HG02763 (cell line): ENCODE measurements around the gene LRRC10.
A peak's percentile ranks its signal among the peaks of the same experiment; 100 is the strongest.
"Not testable (repeated sequence)": the region's sequence is repeated elsewhere in the genome, so short reads cannot be mapped to it uniquely, and the experiment has no call there.

ENCODE experiments used
- ATAC-seq: cut with Tn5 transposase; IDR thresholded peaks from one replicate; pipeline ENCODE4 v1.9.1; 2021; ENCODE audit warnings: mild to moderate bottlenecking, moderate library complexity; ENCODE audit not compliant: unreplicated experiment

Gene LRRC10

DNA sequence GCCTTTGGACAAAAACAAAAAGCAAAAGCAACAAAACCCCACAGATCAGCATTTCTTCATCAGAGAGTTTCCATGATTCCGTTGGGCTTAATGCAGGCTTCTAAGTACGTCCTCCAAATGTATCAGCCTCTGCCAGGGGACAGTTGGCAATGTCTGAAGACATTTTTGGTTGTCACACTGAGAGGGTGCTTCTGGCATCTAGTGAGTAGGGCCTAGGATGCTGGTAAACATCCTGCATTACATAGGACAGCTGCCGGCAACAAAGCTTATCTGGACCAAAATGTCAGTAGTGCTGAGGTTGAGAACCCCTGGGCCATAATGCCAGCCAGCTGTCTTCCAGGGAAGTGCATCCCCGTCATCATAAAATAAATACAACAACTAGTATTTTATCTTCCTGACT, 9.4 kb upstream of the LRRC10 start:
- no peak for ATAC-seq

DNA sequence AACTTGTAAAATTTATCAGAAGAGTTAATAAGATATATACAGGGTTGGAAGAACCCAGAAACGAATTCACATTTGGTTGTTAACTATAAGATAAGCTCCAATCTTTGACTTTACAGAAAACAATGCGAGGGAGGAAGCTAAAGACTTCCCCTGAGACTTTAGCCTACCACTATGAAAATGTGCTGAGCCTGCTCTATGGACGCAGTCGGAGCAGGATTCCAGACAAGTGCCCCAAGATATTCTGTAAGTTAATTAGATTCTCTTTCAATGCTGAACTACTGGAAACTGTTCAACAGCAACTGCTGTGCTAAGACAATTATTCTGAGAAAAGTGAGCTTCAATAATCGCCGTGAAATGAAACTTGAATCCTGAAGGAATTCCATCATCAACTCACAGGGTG, 8.3 kb upstream of the LRRC10 start:
- ATAC-seq = no peak

DNA sequence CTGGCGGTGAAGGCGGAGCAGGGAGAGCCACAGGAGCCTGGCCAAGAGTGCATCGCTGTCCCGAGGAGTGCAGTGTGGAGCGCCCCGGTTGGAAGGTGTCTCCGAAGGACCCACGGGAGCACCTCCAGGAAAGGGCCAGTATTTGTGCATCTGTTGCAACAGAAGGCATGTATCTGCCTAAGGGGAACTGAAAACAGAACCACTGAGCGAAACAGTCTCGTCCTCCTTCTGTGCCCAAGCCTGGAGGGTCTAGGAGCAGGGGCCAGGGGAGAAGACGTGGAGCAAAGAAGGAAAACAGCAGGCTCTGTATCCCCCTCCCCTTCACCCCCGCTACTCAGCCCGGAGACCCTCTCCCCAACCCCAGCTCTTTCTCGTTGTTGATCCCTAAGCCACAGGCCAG, 5.3 kb upstream of the LRRC10 start:
- no peak for ATAC-seq

DNA sequence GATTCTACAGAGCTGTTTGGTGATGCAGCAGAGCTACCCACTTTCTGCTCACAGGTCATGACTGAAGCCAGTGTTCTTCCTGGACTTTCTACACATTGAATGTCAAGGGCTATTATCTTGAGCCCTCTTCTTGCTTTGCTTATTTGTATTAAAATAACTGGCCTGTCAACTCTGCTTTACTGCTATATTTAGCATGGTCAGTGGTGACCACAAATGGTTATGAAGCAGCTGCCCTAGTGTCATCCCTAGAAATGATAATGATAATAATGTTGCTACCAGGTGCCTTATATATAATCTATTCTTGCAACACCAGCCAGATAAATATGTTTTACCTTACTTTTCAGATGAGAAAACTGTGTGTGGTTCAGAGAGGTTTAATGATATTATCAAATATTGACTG, 2.6 kb upstream of the LRRC10 start:
- ATAC-seq = no peak

DNA sequence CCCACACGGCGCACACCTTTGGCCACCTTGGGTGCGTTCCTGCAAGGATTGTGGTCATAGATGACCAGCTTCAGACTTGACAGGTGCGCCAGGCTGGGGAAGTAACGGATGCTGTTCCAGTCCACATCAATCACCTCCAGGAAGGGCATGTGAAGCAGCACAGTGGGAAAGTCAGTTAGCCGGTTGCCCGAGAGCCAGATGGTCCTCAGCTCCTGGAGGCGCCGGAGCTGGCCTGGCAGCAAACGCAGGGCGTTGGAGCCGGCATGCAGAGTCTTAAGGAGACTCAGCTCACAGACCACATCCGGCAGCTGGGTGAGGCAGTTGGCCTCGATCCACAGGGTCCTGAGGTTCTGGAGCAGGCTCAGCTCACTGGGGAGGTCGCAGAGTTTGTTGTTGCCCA, 581 bp downstream of the LRRC10 start:
- ATAC-seq = no peak

DNA sequence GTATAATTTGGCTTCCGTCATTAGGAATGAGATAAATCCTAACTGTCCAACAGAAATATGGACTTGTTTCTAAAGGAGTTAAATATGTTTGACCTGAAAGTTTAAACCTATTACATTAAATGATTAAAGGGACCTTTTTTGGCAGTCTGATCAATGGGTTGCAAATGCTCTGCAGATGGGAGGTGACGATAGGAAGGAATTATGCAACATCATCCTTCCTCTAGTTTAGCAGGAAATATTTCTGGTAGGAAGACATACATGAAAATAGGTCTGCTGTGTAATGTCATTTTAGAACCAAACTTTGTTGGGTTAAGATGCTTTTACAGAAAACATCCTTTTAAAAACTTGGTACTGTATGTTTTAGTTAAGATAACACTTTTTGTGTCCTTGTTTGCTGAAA, 2.6 kb downstream of the LRRC10 start:
- ATAC-seq = no peak

DNA sequence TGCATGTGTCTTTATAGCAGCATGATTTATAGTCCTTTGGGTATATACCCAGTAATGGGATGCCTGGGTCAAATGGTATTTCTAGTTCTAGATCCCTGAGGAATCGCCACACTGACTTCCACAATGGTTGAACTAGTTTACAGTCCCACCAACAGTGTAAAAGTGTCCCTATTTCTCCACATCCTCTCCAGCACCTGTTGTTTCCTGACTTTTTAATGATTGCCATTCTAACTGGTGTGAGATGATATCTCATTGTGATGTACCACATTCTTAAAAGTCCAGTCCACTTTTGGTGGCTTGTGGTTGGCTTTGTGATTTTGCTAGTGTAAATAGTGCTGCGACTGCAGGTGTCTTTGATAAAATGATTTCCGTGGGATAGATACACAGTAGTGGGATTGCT, 6.4 kb downstream of the LRRC10 start:
- ATAC-seq = not testable (repeated sequence)

DNA sequence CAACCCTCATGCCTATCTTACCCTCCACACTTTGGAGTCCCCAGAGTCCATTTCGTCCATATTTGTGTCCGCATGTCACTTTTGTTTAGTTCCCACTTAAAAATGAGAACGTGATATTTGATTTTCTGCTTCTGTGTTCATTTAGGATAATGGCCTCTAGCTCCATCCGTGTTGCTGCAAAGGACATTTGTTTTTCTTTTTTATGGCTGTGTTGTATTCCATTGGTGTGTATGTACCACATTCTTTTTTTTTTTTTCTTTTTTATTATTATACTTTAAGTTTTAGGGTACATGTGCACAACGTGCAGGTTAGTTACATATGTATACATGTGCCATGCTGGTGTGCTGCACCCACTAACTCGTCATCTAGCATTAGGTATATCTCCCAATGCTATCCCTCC, 7.2 kb downstream of the LRRC10 start:
- not testable (repeated sequence) for ATAC-seq

DNA sequence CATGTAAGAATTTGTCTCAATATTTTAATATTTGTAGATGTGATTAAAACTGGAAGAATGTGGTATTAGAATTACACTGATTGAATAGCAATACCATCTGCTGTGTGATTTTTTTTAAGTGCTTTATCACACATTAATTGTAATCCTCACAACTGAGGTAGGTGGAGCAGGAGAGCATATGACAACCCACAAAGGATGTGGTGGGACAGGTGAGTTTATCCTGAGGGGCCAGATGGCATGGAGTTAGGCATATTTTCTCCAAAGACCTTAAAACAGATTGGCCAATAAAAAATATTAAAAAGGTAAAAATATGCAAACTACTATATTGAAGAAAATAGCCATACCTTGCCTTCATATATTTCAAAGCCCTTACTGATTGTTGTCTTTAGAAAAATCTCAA, 7.8 kb downstream of the LRRC10 start:
- no peak for ATAC-seq

DNA sequence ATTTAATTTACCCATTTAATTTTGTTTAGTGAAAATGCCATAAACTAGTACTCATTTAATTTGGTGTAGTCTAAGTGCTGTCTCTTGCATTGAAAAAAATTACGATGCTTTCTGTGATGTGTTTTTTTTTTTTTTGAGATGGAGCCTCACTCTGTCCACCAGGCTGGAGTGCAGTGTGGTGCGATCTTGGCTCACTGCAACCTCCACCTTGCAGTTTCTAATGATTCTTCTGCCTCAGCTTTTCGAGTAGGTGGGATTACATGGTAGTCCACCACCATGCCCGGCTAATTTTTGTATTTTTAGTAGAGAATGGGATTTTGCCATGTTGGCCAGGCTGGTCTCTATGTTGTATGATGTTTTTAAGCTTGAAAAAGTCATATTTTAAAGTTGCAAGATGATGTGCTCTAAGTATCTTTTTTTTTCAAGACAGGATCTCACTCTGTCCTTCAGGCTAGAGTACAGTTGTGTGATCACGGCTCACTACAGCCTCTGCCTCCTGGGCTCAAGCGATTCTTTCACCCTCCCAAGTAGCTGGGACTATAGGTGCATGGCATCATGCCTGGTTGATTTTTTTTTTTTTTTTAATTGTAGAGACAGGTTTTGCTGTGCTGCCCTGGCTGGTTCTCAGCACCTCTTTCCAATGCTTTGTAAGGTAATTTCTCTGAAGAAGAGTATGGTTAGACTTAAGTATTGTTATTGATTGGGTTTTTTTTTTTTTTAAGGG, 8.6 kb downstream of the LRRC10 start:
- ATAC-seq = no peak

DNA sequence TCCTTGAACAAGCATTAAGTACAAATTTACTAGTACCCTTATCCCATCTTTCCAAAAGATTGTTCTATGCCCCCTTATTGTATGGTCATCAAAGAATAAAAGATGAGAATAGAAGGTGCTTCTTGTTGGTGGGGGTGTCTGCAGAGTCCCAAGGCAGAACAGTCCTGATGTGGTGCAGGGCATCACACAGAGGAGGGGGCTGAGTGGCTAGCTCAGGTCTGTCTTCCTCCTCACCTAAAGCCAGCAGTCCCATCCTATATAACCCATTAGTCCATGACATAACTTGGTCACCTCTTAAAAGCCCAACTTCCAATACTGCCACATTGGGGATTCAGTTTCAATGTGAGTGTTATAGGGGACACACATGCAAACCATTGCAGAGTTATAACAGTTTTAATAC, 9.9 kb downstream of the LRRC10 start:
- no peak for ATAC-seq

DNA sequence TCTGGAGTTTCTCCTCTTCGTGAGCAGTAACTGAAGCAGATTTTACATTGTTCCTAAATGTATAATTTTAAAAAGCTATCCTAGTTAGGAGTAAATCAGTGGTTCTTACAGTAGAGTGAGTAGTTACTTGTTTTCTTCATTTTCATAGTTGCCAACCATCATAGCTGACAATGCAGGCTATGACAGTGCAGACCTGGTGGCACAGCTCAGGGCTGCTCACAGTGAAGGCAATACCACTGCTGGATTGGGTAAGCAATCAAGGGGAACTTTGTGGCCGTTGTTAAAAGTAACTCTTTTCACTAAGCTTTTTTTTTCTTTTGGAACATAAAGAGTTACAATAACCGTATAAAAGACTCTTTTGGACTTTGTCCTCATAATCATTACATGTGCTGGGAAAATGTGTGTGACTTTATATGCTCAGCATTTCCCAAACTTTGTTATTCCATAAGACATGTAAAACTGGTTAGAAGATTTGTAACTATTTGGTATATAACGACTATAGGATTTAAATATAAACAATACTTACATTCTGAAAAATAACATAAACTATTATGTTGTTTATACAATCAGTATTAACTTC, 12.4 kb downstream of the LRRC10 start:
- no peak for ATAC-seq

DNA sequence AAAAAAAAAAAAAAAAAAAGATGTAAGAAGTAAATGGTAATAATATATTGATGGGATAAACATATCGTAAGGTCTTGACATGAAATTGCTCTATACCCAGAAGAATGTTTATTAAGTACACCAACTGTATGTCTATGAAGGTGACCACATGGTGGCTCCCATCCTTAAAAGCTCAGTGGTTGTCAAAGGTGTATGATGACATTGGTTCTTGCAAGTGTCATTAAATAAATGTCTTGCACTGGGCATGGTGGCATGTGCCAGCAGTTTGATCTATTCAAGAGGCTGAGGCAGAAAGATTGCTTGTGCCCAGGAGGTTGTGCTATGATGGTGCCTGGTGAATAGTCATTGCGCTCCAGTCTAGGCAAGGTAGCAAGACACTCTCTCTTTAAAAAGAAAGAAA, 15.0 kb downstream of the LRRC10 start:
- no peak for ATAC-seq

DNA sequence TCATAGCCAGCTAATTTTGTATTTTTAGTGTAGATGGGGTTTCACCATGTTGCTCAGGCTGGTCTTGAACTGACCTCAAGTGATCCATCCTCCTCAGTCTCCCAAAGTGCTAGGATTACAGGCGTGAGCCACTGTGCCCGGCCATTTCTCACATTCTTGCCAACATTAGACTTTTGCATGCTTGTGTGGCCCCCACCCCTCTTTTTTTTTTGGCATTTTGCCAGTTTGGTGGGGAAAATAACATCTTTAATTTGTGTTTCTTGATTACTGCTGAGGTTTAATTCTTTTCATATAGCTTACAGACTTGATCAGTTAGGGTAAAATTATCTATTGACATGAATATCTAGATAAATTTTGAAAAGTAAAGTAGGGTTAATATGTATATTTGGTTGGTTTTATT, 21.6 kb downstream of the LRRC10 start:
- no peak for ATAC-seq

DNA sequence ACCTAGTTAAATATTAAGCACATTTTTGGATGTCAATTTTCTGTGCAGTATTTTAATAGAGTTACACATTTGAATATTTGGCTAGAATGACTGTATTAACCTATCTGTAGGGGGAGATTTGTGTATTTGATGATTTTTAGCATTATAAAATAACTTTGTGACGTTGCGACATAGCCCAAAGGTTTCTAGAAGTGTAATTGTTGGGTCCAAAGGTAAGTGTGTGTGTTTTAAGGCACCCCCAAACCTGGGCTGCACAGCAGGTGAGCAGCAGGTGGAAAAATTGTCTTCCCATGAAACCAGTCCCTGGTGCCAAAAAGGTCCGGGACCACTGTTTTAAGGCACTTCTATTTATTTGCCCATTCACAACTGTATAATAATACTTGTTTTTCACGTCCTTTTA, 22.2 kb downstream of the LRRC10 start:
- ATAC-seq = no peak

DNA sequence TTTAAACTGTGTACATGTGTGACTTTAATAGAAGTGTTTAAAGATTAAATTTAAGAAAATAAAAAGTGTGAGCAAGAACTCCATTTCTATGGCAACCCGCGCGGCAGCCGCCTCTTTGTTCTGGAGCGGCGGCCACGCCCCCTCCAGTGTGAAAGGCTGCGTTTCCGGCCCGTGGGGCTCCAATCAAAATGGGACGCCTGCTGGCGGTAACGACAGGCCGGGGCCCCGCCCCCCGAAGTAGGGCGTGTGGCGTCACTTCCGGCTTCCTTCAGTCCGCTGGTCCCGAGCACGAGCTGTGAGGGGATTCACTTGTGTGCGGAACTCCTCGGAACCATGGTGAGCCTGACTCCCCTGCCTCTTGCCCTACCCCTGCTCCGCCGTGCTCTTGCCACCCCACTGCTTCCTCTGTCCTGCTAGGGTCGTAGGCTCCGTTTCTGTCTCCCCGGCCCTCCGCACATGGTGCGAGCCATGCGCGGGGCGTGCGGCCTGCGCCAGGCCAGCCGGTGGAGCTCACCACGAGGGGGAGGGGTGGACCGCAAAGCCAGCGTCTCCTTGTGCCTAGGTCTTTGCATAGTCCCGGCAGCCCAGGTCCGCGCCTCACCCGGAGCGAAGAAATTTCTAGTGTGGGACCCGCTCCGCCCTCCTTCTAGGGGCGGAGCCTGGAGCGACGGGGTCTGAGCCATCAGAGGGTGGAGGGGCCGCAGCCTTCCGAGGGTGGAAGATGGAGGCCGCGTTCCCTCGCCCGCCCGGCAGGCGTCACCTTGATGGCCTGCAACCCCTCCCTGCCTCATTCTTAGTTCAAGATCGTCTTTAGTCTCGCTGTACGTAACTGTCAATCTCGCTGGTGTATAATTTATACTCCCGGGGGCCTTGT, 25.3 kb downstream of the LRRC10 start, which contains the start of gene CCT2:
TSS of gene CCT2 (plus strand) at position 271 of the 874 bp plus-strand sequence. CDS start at position 334, 63 bp downstream.
- ATAC-seq = peak; percentile 97

DNA sequence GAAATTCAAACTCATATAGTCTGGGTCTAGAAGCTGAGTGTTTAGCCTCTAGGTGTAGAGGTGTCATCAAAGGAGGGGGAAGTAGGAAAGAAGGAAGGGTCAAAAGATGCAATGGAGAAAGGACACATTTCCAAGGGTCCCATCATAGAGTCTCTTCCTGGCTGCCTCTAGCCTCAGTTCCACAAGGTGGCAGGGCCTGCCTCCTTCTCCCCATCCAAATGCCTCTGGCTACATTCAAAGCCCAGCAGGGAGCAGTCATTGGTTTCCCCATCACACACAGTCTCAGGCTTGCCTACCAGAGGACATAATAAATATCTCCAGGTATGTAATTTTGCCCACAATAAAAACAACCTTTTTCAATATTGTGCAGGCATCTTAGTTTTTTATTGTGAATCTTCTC, 27.5 kb downstream of the LRRC10 start:
- ATAC-seq = no peak

DNA sequence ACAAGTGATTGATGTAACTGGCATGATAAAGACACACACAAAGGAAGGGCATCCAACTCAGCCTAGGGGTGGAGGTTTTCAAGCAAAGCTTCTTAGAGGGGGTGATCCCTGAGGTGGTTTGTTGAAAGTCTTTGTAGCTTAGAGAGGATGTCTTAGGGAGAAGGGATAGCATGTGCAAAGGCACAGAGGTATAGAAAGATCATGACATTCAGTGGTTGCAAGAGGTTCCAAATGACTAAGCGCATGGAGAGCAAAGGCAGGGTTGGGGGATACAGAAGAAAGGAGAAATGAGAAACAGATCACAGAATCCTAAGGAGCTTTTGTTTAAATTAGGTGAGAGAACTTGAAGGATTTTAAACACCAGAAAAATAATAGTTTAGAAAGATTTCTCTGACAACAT, 30.6 kb downstream of the LRRC10 start:
- no peak for ATAC-seq

DNA sequence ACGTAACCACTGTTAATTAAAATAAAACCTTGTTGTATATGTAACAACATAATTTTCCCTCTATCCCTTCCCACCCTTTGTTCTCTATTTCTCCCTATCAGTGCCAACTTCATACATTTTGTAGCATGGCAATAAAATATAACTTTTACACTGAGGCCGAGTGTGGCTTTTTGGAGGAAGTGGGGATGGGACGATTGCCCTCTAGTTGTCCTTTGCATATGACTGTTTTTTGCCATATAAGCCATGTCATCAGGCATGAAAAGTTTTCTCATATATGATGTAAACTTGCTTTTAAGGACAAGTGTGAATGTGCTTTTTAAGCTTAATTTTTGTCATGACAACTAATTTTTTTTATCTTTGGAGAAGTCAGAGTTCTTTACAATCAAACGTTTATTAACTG, 31.7 kb downstream of the LRRC10 start:
- no peak for ATAC-seq

DNA sequence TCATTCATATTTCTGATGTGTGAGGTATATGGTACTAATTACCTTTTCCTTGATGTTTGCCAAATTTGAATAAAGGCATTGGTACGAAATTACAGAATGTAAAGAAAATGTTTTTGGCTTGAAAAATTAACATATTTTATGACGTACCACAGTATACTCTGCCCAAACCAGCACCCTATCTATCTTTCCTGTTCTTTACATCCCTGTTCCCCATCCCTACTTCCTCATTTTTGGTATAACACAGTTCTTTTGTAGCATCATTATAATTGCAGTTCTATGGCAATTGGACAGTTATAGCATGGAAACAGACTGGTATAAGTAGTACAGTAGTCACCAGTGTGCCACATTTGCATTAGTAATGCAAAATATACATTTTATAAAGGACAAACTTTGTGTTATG, 32.4 kb downstream of the LRRC10 start:
- no peak for ATAC-seq

DNA sequence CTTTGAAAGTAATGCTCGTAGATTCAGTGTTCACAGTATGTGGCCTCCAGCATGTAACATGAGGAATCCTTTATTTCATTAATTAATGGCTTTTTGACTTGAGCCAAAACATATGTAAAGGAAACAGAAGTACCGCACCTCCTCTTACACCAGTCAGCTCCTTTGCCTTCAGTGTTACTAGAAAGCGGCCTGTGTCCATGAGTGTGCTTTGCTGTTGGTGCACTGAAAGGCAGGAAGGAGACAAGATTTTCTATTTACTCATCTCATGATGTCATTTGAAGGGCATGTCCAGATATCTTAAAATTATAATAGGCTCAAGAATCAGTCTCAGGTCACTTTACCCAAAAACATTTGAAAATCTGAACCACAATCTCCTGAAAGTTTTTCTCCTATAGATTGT, 35.4 kb downstream of the LRRC10 start:
- ATAC-seq = no peak
